Nephron (organoid): ENCODE data around the gene TRMT1.

Experiments used
- H3K27ac Mint-ChIP-seq, 3 experiments: 2 replicates each; pipeline ENCODE4 v1.8.0; 2020; ENCODE audit warnings: mixed read lengths in 3 of 3, mild to moderate bottlenecking in 2 of 3, moderate library complexity in 1 of 3
- H3K27me3 Mint-ChIP-seq: 2 replicates; pipeline ENCODE4 v1.8.0; 2021; ENCODE audit warnings: low read depth, mild to moderate bottlenecking, moderate library complexity, mixed read lengths
- H3K36me3 Mint-ChIP-seq: 2 replicates; pipeline ENCODE4 v1.8.0; 2020; ENCODE audit warnings: low read depth, mixed read lengths
- H3K4me1 Mint-ChIP-seq: 2 replicates; pipeline ENCODE4 v1.8.0; 2020; ENCODE audit warnings: mixed read lengths
- H3K4me3 Mint-ChIP-seq, 3 experiments: 2 replicates each; pipeline ENCODE4 v1.8.0; 2020; ENCODE audit warnings: mild to moderate bottlenecking in 3 of 3, mixed read lengths in 3 of 3, moderate library complexity in 2 of 3
- H3K9me3 Mint-ChIP-seq: 2 replicates; pipeline ENCODE4 v1.8.0; 2020; ENCODE audit warnings: mixed read lengths
- CTCF ChIP-seq, 3 experiments: fragments of 200-600 bp; sonication (generic); IDR thresholded peaks; one replicate each; pipeline ENCODE4 v1.5.0; 2021; ENCODE audit warnings: antibody characterized with exemption in 3 of 3; ENCODE audit not compliant: unreplicated experiment in 3 of 3

Gene TRMT1

GRCh38 chr19:13079542-13079986 lies 37.0 kb downstream of the TRMT1 start:
- no peak for TF ChIP-seq CTCF (IDR thresholded peaks at IDR 0.05; ENCODE audit: unreplicated experiment in 3 of 3)
- Mint-ChIP-seq H3K4me1 (peaks cover 58% of the 10 kb centered on the region), H3K27me3 (peaks cover 20% of the 10 kb centered on the region), H3K27ac (peak overlapping the region; percentile 96 to 98 (median 97)), H3K9me3 (peaks cover 2% of the 10 kb centered on the region), H3K4me3 (peak overlapping the region in 2 of 3 experiments; percentile 19 to 32), H3K36me3 (no peaks in the 10 kb centered on the region)

GRCh38 chr19:13078897-13079541 lies 37.5 kb downstream of the TRMT1 start:
- no peak for TF ChIP-seq CTCF (IDR thresholded peaks at IDR 0.05; ENCODE audit: unreplicated experiment in 3 of 3)
- Mint-ChIP-seq H3K27ac (peak overlapping the region; percentile 96 to 98 (median 97)), H3K4me3 (peak overlapping the region; percentile 35 to 56 (median 50)), H3K9me3 (no peaks in the 10 kb centered on the region), H3K27me3 (peaks cover 22% of the 10 kb centered on the region), H3K36me3 (no peaks in the 10 kb centered on the region), H3K4me1 (peaks cover 60% of the 10 kb centered on the region)

GRCh38 chr19:13078381-13078780 lies 38.2 kb downstream of the TRMT1 start:
- Mint-ChIP-seq H3K9me3 (no peaks in the 10 kb centered on the region), H3K36me3 (no peaks in the 10 kb centered on the region), H3K27ac (peak overlapping the region; percentile 81 to 98 (median 92)), H3K4me3 (no peak overlapping the region), H3K27me3 (peaks cover 29% of the 10 kb centered on the region), H3K4me1 (peaks cover 61% of the 10 kb centered on the region)
- TF ChIP-seq CTCF (IDR thresholded peaks at IDR 0.05; ENCODE audit: unreplicated experiment in 3 of 3), result no peak

GRCh38 chr19:13077240-13077639 lies 39.3 kb downstream of the TRMT1 start:
- peaks cover 50% of the 10 kb centered on the region for H3K4me1 Mint-ChIP-seq
- TF ChIP-seq CTCF (IDR thresholded peaks at IDR 0.05; ENCODE audit: unreplicated experiment in 3 of 3), result no peak
- no peaks in the 10 kb centered on the region for H3K9me3 Mint-ChIP-seq
- peak overlapping the region in 2 of 3 experiments; percentile 59 to 66 for H3K4me3 Mint-ChIP-seq
- peak overlapping the region; percentile 84 to 98 (median 92) for H3K27ac Mint-ChIP-seq
- H3K36me3 Mint-ChIP-seq, result no peaks in the 10 kb centered on the region
- peaks cover 37% of the 10 kb centered on the region for H3K27me3 Mint-ChIP-seq

GRCh38 chr19:13076787-13077186 lies 39.8 kb downstream of the TRMT1 start:
- Mint-ChIP-seq H3K27ac (peak overlapping the region; percentile 84 to 98 (median 92)), H3K36me3 (no peaks in the 10 kb centered on the region), H3K27me3 (peaks cover 39% of the 10 kb centered on the region), H3K9me3 (no peaks in the 10 kb centered on the region), H3K4me1 (peaks cover 45% of the 10 kb centered on the region), H3K4me3 (no peak overlapping the region)
- TF ChIP-seq CTCF (IDR thresholded peaks at IDR 0.05; ENCODE audit: unreplicated experiment in 3 of 3), result no peak

- peak overlapping the region; percentile 9 to 98 (median 55) for H3K27ac Mint-ChIP-seq
- no peaks in the 10 kb centered on the region for H3K36me3 Mint-ChIP-seq
- peaks cover 45% of the 10 kb centered on the region for H3K4me1 Mint-ChIP-seq
- no peaks in the 10 kb centered on the region for H3K9me3 Mint-ChIP-seq
- peaks cover 36% of the 10 kb centered on the region for H3K27me3 Mint-ChIP-seq
- no peak for TF ChIP-seq CTCF (IDR thresholded peaks at IDR 0.05; ENCODE audit: unreplicated experiment in 3 of 3)
- no peak overlapping the region for H3K4me3 Mint-ChIP-seq
Measured at GRCh38 chr19:13076320-13076719, 40.2 kb downstream of the TRMT1 start.
